Bone marrow (tissue), 2 donors: ENCODE measurements around the gene ADAMTS3.
"Not testable (repeated sequence)": the region's sequence is repeated elsewhere in the genome, so short reads cannot be mapped to it uniquely, and the experiment has no call there.

Experiments
- DNase-seq, 2 donors: peaks; one replicate each; lab custom pipeline; 2025; lab: John Stamatoyannopoulos, UW

Gene ADAMTS3

DNA sequence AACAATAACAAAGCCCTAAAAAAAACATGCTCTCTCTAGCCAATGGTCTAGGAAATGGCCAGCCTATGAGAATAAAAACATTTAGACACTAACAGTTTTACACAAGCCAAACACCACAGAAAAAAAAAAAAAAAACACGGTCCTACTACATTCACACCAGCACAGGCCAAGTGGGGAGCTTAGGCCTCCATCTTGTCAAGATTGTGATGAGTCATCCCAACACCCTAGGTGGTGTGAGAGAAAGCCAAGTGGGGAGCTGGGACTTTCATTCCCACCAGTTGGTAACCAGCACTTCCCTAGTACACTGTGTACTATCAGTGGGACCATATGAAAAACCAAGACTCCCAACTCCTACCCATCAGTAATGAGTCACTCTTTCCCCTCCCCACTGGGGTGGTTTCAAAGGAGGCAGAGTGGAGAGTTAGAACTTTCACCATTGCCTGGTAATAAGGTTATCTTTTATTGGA lies 95.6 kb downstream of the ADAMTS3 start:
- no peak for DNase-seq

GRCh38 chr4:72471816-72472215 lies 97.2 kb downstream of the ADAMTS3 start:
- DNase-seq: no peak

DNA sequence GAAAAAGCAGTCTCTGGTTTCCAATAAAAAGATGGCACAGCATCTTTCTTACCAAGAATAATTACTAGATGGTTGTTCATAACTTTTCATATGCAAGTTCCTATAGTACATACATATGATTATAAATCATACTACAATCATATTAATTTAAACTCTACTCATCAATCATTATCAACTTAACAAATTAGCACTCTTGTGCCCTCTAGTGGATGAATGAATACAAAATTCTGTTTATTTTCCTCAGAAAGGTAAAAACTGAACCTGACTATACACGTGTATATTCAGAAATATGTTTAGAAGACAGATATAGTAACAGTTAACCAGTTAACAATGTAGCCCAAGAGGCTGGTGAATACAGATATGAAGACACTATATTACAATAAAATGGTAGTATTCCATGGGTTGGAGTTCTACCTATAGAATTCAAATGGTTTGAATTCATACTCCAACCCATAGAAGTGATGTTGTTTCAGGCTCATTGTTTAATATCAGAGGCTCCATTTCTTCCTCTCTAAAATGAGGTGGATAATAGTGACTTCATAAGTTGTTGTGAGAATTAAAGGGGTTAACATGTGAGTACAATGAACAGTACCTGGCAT lies 100.0 kb downstream of the ADAMTS3 start:
- no peak for DNase-seq

DNA sequence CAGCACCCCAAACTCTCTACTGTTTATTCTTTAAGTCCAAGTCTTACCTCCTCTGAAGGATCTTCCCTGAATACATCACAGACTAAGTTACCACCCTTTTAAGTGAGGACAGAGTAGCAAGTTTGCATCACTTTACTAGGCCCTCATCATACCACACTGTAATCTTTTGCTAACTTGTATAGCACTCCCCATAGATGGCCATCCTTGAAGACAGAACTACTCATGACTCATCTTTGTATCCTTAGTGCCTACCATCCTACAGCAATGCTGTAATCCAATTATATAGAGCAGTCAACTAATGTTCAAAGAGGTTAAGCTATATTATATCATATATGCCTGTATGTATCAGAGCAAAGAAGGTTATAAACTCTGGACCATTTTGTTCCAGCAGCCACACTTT lies 101.4 kb downstream of the ADAMTS3 start:
- DNase-seq: no peak

- DNase-seq: no peak
Measured at GRCh38 chr4:72463724-72464123, 105.3 kb downstream of the ADAMTS3 start.

DNA sequence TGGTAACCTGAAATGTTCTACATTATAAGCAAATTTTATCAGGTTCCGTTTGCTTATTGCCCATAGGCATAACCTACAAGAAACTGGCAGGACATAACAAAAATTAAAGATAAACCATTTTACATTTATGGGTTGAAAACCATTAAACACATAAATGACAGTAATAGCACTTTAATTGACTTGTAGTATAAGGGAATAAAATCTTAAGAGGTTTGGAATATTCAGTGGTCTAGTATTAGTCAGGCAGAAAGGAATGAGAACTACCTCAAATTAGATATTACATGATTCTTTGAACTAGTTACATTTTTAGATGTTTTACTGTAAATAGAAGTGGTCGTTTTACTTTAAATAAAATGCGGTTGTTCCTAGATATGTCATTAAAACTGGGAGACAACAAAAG lies 111.9 kb downstream of the ADAMTS3 start:
- no peak for DNase-seq

- no peak for DNase-seq
Measured at GRCh38 chr4:72451349-72451748, 117.7 kb downstream of the ADAMTS3 start.

DNA sequence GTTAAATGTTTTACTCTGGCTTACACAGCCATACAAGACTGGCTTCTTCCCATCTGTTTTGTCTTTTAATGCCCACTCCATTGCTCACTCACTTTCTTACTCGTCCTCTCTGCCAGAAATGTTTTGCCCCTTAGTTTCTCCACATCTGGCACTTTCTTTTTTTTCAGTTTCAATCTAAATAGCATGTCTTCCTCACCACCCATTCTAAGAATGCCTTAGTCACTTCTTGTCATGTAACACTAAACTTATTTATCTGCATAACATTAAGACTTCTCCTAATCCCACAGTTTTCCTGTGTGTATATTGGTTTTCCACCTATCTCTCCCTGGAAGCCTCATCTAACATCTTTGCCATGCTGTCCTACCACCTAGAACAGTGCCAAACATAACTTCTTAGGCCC lies 119.3 kb downstream of the ADAMTS3 start:
- DNase-seq: no peak

- DNase-seq: no peak
Measured at GRCh38 chr4:72448231-72448630, 120.8 kb downstream of the ADAMTS3 start.

- no peak for DNase-seq
Measured at GRCh38 chr4:72446353-72447055, 122.5 kb downstream of the ADAMTS3 start.

GRCh38 chr4:72444092-72444491 lies 124.9 kb downstream of the ADAMTS3 start:
- DNase-seq: no peak

- DNase-seq: no peak
Measured at GRCh38 chr4:72442715-72443114, 126.3 kb downstream of the ADAMTS3 start.

DNA sequence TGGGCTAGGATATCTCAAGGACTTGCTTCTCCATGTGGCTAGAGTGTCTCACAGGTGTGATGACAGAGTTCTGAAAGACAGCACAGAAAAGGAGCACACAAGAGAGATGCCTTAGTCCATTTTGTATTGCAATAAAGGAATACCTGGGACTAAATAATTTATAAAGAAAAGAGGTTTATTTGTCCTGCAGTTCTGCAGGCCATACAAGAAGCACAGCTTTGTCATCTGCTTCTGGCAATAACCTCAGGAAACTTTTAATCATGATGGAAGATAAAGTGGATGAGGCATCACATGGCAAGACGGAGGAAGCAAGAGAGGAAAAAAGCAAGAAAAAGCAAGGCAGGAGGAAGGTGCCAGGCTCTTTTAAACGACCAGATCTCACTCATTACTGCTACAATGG lies 126.9 kb downstream of the ADAMTS3 start:
- DNase-seq: no peak

DNA sequence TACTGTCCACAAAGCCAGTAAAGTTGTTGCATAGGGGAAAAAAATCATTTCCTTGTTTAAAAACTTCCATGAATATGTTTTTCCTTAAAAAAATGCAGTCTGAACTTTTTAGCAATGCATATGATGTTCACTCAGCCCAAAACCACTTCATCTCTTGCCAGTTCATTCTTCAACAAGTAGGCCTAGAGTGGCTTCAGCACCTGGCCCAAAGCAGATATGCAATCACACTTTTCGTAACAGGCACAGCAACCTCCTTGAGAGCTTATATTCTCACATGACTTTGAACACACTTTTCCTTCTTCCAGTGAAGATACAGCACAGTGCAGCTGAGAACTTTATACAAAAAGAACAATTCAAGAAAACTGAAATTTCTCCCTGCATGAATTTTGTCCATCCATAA lies 128.6 kb downstream of the ADAMTS3 start:
- DNase-seq: no peak

- DNase-seq: no peak
Measured at GRCh38 chr4:72432975-72433374, 136.0 kb downstream of the ADAMTS3 start.

GRCh38 chr4:72432282-72432681 lies 136.7 kb downstream of the ADAMTS3 start:
- no peak for DNase-seq

DNA sequence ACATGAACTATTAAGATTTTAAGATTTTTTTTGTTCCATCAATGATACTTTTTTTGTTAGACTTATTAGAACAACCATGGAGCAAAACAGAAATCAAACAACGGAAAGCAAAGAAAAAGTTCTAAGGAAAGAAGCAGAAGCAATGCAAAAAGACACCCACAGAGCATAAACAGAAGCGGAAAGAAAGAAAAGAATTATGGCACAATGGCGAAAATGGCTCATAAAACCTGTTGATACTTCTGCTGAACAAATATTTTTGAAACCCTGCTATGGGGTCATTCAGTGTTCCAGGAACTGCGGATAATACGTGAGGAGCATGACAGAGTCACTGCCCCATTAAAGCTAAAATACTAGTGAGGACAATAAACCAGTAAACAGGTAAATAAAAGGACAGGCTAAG lies 138.0 kb downstream of the ADAMTS3 start:
- DNase-seq: no peak

DNA sequence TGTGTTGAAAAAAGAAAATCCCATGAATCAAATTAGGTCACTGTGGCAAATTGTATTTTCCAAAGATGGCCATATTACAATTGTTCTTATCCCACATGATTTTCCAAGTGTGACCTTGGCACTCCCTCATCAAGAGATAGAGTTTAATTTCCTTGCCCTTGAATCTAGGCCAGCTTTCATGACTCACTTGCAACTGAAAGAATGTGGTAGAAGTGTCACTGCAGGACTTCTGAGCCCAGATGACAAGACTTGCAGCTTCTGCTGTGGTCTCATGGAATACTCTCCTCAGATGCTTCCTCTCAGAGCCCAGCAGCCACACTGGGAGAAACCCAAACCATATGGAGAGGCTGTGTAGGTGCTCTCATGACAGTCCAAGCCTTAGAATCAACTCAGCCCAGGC lies 139.0 kb downstream of the ADAMTS3 start:
- DNase-seq: no peak

GRCh38 chr4:72429397-72429889 lies 139.6 kb downstream of the ADAMTS3 start:
- DNase-seq: no peak

DNA sequence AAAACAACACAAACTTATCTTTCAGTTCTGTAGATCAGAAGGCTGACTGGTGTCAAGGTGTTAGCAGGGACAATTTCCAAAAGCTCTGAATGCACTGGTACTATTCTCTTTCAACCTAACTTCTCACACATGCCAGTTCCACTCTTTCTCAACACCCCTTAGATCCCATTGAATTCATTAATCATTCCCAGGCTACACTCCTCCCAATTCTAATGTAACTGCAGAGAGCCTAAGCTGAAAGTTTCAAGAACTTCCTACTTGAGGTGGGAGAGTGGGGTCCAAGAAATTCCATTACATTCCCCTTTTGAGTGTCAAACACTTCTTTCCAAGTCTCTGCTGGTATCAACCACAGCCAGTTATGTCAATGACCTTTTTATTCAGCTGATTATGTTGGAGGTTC lies 142.0 kb downstream of the ADAMTS3 start:
- DNase-seq: no peak

GRCh38 chr4:72425908-72426307 lies 143.1 kb downstream of the ADAMTS3 start:
- DNase-seq: not testable (repeated sequence)

GRCh38 chr4:72424006-72424405 lies 145.0 kb downstream of the ADAMTS3 start:
- DNase-seq: no peak

- DNase-seq: no peak
Measured at GRCh38 chr4:72422416-72422815, 146.6 kb downstream of the ADAMTS3 start.

DNA sequence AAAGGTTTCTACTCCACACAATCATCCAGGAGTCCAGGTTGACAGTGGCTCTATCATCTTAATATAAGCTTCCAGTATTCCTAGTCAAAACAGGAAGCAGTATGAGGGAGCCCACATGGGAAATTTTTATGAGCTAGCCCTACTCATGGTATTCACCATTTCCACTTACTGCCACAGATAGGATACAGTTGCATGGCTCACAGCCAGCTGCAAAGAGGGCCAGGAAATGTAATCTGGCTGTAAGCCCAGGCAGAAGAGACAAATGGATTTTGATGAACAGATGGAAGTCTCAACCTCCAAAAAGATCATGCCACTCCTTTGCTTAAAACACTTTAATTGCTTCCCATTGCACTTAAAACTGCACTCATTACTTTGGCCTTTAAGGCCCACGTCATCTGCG lies 150.6 kb downstream of the ADAMTS3 start:
- DNase-seq: no peak
